HepG2 (cell line): ENCODE measurements around the gene KCNN2.

Experiments used
- ATF7-NPFF ChIP-seq: sonication (generic); formaldehyde crosslinking; IDR thresholded peaks from 2 replicates; pipeline ENCODE4 v1.8.1; 2023; ENCODE audit warnings: mild to moderate bottlenecking, low read depth, missing genetic modification reagents, moderate library complexity
- ELF1 ChIP-seq: sonication (generic); formaldehyde crosslinking; IDR thresholded peaks from 2 replicates; pipeline ENCODE4 v1.4.0; 2020; ENCODE audit warnings: missing genetic modification reagents
- PATZ1 ChIP-seq: sonication (generic); formaldehyde crosslinking; IDR thresholded peaks from 2 replicates; pipeline ENCODE4 v1.4.0; 2020; ENCODE audit warnings: missing genetic modification reagents
- ZNF232 ChIP-seq: sonication (generic); formaldehyde crosslinking; IDR thresholded peaks from 2 replicates; pipeline ENCODE4 v1.4.0; 2020; ENCODE audit warnings: missing genetic modification reagents, borderline replicate concordance

- TF ChIP-seq ELF1 (CRISPR knock-in tag): no peak
- no peak for TF ChIP-seq ATF7-NPFF (CRISPR knock-in tag)
- no peak for TF ChIP-seq ZNF232 (CRISPR knock-in tag)
- TF ChIP-seq PATZ1 (CRISPR knock-in tag): no peak
These were observed 26.5 kb upstream of the KCNN2 start for GRCh38 chr5:114335391-114335790.
